Stimulated activated CD4-positive, alpha-beta T cell treated with anti-CD3 and anti-CD28 coated beads, Interleukin-1b, Interleukin-23, amount 100 ng/mL, for 1 hour (primary cell): ENCODE measurements around the gene PRKAG2.

ENCODE experiments used
- DNase-seq, 2 donors: peaks; one replicate each; pipeline ENCODE4 v3.0.0-alpha.2; 2020; ENCODE audit warnings: low read depth in 2 of 2

The PRKAG2 gene

DNA sequence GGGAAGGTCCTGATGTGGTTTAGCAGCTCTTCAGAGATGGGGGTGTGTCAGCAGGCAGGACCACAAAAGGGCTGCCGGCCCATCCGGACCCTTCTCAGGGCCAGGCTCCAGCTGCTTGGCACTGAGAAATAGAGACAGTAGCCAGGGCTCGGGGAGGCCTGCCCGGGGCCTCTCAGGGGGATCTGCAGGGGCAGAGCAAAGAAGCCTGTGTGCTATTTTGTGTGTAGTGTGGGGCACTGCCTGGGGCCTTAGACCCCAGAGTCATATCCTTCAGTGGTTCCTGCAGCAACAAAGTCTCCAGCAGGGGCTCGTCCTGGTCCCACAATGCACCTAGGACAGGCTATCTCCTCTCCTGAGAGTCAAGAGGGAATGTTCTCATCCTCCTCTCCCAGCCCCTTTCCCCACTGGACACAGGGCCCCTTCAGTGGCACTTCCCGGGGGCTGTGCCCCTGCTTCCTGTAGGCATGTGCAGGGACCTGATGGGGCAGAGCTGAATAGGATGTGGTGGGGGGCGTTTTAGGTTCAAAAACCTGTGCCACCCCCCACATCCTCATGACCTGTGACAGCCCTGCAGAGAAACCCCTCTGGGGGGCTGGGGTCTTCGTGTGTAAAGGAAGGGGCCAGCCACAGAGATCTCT is 197.7 kb downstream of the PRKAG2 start:
- DNase-seq = no peak

DNA sequence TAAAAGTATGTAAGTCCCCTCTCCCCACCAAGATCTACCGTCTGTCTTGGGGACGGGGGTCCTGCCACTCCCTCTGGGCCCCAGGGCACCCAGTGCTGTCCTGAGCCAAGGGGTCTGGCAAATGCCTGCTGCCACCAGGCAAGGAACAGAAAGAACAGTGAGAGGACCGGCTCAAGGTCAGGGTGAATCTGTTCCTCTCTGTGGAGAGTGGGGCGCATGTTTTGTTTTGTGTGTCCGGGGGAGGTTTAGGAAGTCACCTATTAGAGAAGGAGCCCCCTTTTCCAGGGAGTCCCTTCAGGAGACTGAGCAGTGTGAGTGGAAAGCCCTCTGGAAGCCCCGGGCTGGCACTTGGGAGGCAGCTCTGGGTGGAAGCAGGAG is 198.7 kb downstream of the PRKAG2 start:
- no peak for DNase-seq

DNA sequence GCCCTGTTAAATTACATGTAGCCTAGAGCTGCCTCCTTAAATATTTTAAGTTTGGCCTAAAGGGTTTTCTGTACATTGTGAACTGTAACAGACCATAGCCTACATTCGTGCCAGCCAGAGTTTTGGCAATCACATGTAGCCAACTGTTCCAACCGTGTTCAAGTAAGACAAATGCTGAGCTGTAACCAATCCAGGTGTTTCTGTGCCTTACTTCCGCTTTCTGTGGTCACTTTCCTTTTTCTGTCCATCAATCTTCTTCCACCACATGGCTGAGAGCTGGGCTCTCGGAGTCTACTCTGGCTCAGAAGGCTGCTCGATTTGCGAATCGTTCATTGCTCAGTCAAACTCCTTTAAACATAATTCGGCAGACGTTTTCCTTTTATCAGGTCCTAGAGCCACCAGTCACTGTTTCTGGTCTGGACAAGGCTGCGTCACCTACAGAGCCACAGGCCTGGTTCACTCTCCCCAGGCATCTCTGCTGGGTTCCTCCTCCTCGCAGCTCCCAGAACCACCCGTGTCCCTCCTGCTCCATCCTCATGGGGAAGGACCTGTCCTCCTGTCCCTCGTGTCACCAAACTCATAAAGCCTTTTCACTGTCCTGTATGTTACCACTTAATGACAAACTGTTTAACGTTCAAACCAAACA is 199.2 kb downstream of the PRKAG2 start:
- DNase-seq = no peak

DNA sequence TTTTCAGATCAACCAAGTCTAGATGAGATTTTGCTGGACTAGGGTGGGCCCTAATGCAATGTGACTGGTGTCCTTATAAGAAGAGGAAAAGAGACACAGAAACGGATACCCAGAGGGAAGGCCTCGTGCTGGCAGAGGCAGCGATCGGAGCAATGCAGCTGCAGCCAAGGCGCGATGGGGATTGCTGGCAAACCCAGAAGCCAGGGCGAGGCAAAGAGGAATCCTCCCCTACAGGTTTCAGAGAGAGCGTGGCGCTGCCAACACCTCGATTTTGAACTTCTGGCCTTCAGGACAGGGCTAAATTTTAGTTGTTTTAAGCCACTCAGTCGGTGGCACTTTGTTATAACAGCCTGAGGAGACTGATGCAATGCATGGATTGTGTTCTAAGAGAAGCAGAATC is 200.2 kb downstream of the PRKAG2 start:
- DNase-seq = no peak

DNA sequence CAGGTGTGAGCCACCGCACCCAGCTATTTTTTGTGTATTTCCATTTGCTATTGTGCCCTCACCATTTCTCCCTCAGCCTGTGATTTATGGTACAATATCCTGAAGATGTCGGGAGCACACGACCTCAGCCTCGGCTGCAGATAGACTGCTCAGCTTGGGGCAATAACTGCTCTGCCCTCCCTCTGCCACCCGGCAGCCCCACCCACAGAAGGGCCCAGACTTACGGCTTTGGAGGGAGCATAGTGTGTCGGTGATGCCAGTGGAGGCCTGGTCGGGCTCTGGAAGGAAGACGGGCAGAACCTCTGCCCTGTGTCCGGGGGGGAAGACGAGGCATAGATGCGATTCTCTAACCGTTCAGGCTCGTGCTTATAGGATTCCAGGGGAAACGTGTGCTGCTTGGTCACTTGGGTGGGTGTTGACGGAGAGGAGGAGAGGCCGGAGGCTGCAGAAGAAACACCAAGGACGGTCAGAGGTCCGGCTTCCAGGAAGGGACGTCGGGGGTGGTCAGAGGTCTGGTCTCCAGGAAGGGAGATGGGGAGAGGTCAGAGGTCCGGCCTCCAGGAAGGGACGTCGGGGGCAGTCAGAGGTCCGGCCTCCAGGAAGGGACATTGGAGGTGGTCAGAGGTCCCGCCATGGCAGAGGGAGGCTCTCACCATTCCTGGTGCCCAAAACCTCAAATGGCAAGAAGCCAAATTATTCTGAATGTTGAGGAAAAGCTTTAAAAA is 201.6 kb downstream of the PRKAG2 start:
- DNase-seq = no peak

DNA sequence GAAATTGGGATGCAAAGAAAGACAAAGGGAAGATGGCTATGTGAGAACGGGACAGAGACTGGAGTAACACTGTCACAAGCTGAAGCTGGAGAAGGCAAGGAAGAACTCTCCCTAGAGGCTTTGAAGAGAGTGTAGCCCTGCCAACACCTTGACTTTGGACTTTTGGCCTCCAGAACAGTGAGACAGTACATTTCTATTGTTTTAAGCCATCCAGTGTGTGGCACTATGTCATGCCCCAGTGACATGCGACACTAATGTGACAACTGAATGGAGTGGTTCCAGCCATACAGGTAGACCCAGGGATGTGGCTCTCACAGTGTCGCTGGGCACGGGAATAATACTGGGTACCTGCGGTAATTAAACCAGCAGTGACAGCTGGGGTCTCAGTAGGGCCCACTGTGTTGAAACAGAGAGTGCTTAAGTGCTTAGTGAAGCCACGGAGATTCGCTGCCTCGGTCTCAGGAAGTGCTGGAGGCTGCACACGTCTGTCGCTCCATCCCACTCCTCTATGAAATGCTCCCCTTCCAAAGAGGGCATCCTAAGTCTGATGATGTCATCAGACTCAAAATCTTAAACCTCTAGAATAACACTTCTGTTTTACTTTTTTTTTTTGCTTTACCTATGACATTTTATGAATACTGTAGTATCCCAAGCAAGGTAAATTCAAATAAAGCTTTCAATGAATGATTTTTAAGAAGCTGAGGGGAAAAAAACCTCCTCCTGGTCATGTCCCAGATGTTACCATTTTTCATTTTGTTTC is 202.6 kb downstream of the PRKAG2 start:
- no peak for DNase-seq

DNA sequence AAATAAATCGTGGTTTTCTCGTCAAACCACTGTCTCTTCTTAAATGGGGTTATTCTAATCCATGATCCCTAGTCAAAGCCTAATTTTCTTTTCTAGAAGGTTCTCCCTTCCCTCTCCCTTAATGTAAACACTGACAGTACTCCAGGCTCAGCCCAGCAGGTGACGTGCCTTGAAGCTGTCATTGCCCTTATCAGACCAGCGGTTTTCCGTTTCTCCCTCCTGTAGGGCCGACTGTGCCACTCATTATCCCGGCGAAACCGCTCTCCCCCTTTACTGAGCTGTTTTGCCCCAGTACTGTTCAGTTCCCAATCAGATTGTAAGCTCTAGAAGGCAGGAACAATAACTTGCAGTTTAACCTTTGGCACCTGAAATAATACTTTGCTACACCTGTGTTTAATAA is 203.7 kb downstream of the PRKAG2 start:
- no peak for DNase-seq

DNA sequence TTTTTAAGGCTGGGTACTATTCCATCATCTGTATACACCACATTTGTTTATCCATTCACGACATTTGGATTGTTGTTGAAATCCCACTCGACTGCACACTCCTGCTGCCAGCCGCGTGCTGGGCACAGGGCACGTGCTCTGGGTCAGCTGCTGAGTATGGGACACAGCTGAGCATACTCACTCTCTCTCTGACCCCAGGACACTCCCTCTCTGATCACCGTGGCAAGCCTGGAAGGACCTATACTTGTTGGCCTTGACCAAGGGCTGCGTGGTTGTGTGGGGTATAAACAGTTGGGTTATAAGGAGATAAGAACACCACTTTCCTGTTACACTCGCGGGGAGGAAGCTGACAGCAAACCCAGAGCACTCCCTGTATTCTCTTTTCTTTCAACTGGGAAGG is 204.2 kb downstream of the PRKAG2 start:
- no peak for DNase-seq

DNA sequence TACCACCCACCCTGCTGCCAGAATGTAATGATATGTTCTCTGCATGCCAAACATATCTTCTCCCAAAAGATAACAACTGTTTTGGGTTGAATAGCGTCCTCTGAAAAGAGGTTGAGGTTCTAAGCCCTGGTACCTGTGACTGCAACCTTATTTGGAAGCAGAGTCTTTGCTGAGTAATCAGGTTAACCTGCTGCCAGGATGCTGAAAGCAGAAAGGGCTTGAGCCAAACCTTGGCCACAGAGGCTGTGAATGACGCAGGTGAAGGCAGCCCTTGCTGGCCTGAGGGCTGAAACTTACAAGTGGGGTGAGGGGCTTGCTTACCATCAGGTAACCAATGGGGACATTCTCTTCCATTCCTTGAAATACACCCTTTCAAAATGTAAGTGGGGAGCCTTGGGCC is 205.4 kb downstream of the PRKAG2 start:
- no peak for DNase-seq

DNA sequence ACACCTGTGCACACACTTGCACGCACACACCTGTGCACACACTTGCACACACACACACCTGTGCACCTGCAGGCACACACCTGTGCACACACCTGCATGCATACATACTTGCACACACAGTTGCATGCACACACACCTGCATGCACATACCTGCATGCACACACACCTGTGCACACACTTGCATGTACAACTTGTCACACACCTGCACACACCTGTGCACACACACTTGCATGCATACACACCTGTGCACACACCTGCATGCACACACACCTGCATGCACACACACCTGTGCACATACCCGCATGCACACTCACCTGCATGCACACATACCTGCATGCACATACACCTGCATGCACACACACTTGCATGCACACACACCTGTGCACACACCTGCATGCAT is 207.2 kb downstream of the PRKAG2 start:
- DNase-seq = no peak

DNA sequence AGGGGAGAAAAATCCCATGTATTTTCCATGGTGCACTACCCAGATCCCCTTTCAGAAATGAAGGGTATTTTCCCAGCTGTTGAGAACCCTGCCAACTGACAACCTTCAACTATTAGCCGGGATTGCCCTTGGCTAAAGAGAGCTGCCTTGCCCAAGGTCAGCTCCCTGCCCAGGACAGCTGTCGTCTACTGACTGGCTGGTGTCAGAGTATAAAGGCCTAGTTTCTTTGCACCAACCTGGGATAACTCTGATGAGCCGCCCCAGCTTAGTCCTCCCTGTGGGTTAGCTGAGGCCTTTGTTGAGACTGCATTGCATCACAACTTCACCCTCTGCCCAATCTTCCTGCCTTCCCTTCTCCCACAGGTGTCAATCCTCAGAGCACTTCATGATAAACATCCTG is 210.0 kb downstream of the PRKAG2 start:
- DNase-seq = no peak

DNA sequence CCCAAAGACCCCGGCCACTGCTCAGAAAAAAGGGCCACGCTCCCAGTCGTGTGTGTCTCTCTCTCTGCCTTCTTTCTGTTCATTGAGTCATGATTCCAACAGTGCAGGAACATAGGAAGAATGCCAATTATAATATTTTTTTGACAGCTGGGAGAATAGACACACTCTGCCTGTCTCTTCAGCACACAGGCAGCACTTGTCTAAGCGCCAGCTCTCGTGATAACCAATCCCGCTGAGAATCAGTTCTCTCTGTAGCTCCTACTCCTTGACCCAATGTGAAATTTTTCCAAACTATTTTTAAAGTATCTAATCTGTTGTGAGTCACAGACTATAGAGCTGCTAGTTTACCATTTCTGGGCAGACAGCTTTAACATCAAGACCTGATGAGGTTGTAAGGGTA is 211.5 kb downstream of the PRKAG2 start:
- DNase-seq = no peak

DNA sequence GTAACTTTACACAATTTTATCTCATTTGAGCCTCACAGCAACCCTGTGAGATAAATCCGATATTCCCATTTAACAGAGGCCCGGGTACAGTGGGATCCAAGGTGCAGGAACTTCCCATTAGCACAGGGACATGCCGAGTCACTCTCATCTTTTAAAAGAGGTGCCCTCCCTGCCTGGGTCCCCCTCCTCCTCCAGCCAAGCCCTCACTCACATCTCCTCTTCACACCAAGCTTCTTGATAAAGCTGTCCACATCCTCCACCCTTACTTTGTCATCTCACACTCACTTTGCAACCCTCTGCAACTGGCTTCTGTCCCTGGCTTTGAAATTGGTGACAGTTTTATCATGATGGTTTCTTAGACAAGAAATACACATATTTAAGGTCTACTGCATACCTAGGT is 212.6 kb downstream of the PRKAG2 start:
- no peak for DNase-seq

DNA sequence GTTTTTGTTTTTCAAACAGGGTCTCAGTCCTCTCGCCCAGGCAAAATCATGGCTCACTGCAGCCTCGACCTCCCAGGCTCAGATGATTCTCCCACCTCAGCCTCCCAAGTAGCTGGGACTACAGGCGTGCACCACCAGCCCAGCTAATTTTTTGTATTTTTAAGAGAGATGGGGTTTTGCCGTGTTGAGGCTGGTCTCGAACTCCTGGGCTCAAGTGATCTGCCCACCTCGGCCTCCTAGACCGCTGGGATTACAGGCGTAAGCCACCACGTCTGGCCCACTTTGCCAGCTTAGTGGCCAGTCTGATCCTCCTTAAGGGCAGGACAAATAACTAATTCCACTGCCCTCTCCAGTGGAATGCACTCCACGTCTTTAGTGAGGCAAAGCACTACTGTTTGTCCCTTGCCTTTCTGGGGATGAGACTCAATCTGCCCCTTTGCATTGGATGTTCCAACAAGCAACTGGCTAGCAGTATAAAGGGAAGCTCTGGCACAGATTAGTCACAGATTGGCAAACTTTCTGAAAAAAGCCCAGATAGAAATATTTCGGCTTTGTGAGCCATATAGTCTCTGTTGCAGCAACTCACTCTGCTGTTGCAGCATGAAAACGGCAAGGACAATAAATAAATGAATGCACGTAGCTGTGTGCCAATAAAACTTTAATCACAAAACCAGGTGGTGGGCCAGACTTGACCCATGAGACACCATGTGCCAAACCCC is 213.4 kb downstream of the PRKAG2 start:
- no peak for DNase-seq

DNA sequence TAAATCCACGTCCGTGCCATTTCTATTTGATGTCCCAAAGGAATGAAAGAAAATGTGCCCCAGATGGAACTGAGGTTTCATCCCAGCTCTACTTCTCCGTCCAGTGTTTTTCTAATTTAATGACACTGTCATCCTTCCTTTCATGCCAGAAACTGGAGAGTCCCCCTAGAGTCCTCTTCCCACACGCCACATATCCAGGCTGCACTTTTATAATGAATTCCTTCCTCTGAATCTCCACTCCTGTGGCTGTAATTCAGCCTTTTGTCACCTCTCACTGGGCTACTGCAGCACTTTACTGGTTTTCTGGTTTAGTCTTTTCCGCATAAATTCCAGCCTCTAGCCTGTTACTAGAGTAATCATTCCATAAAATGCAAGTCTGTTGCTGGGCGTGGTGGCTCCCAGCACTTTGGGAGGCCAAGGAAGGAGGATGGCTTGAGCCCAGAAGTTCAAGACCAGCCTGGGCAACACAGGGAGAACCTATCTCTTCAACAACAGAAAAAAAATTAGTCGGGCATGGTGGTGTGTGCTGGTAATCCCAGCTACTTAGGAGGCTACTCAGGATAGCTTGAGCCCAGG is 214.6 kb downstream of the PRKAG2 start:
- DNase-seq = no peak

DNA sequence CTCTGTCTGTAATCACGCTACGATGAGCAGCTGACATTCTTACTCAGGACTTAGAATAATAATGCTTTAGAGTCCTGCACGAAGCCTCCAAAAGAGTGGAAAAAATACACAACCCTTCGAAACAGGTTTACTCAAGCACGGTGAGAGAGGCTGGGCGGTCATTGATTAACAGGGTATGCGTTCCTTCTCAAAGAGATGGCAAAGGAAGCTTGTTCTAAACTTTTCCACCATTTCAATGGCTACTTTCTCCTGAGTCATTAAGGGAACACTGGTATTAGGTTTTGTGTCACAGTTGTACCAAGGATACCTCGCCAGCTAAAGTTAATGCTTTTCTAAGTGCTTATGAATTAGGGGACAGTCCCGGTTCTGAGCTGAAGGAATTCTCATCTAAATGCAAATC is 215.3 kb downstream of the PRKAG2 start:
- DNase-seq = no peak

DNA sequence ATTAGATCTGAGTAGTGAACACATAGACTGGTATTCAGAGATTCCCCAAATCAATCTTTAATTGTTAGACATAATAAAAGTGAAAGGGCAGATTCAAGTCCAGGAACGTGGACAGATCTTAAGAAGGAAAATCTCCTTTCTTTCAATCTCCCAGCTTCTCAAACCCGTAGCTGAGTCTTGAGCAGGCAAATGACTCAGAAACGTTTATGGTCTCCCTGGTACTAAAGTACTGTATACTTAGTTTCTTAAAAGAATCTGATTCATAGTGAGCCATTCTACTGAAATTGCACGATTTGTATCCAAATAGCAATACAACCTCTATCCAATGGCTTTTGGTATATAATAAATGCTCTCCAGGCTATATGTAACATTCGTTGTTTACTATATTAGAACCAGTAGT is 216.8 kb downstream of the PRKAG2 start:
- no peak for DNase-seq

DNA sequence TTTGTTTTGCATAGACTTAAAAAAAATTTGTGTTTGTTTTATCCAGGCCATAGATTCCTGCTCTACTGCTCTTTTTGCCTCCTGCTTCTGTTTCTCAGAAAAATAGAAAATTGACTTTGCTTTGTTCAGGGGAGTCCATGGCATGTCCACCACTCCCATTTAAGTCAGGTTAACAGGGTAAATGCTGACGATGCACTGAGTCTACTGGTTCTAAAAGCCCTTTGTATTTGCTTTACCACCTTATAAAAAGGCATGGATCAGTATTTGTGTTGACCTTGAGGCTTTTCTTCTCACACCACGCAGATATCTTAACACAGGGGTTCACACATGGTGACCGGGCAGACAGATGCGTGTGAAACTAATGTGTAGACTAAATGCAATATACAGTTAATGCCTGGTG is 217.7 kb downstream of the PRKAG2 start:
- DNase-seq = no peak

DNA sequence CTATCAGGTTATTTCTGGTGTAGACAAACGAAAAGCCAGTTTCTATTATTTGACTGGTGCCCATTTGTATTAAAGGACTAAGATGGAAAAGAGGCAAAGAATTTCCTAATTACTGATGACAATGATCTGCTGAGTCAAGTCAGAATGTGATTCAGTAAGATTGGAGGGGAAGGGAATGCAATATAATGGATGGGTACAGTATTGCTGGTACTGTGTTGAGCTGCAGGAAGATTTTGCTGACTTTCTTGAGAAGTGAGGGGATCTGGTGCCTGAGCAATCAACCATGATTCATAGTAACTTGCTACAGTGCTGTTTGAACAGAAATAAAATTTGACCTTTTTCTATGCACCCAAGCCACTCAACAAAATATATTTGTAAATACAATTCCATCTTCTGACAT is 218.1 kb downstream of the PRKAG2 start:
- DNase-seq = no peak

DNA sequence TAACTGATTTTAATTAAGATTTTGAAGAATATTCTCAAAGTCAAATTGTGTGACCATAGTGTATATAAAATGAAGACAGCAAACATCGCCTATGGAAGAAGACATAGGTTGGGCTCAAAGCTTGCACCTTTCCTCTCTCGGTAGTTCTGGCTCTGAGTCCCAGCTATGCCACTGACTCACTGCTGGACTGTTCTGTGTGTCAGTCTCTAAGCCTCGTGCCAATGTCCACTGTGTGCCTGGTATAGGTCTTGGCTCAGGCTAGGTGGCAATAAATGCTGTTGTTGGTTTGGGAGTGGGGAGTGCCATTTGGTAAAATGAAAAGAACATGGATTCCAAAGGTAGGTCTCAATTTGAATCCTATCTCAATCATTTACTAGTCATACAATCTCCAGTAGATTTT is 219.7 kb downstream of the PRKAG2 start:
- DNase-seq = no peak

DNA sequence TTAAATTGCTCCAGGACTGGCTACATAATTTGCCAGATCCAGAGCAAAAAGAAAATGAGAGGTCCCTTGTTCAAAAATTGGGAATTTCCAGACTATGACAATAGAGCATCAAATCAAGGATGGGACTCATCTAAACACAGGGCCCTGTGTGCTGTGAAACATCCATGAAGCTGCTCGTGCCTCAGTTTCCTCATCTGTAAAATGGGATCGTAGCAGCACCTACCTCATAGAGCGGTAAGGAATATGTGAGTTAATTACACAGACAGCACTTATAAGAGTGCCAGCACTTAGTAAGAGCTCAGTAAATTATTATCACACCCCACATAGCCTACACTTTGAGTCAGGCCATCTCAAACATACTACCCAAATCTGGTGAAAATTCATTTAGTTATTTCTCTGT is 221.4 kb downstream of the PRKAG2 start:
- no peak for DNase-seq

DNA sequence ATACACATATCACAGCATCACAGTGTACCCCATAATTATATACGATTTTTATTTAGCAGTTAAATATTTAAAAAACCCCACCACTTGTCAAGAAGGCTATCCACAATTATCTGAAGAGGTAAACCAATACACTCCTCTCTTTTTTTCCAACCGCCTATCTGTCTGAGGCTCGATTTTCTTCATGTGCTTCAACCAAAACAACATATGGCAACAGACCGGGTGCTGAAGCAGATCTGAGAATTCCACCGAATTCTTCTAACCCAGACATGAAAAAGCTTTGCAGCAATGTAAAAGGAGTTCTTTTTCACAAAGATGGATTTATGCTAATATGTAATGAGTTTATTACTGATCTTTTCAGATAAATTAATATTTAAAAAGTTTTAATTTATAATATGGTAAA is 224.8 kb downstream of the PRKAG2 start:
- no peak for DNase-seq
